NT2/D1 (cell line): ENCODE measurements around the gene EXOC6.

Experiments used
- DNase-seq: peaks from one replicate; pipeline ENCODE4 v3.0.0-alpha.2; 2011; ENCODE audit warnings: low read depth, low spot score
- H3K27me3 ChIP-seq: 2 replicates; pipeline ENCODE4 v1.6.0; 2011; ENCODE audit warnings: mild to moderate bottlenecking; ENCODE audit not compliant: insufficient read length, insufficient read depth
- H3K36me3 ChIP-seq: 2 replicates; pipeline ENCODE4 v1.6.1; 2011; ENCODE audit warnings: mild to moderate bottlenecking, low read length, mixed read lengths; ENCODE audit not compliant: insufficient read depth, insufficient read length
- H3K4me1 ChIP-seq: 2 replicates; pipeline ENCODE4 v1.5.1; 2011; ENCODE audit not compliant: insufficient read depth, insufficient read length
- H3K4me3 ChIP-seq: 2 replicates; pipeline ENCODE4 v1.5.1; 2011; ENCODE audit warnings: low read depth; ENCODE audit not compliant: insufficient read length
- H3K9ac ChIP-seq: 2 replicates; pipeline ENCODE4 v1.6.0; 2011; ENCODE audit warnings: low read depth; ENCODE audit not compliant: insufficient read length
- H3K9me3 ChIP-seq: 2 replicates; pipeline ENCODE4 v1.5.1; 2011; ENCODE audit warnings: mild to moderate bottlenecking, low read length; ENCODE audit not compliant: insufficient read depth
- SUZ12 ChIP-seq: IDR thresholded peaks from 2 replicates; pipeline ENCODE4 v1.6.1; 2011; ENCODE audit not compliant: insufficient read length, insufficient read depth; ENCODE audit errors: extremely low read depth
- YY1 ChIP-seq: IDR thresholded peaks from 2 replicates; pipeline ENCODE4 v1.6.1; 2011; ENCODE audit not compliant: insufficient read length, insufficient read depth
- ZNF274 ChIP-seq: IDR thresholded peaks from 2 replicates; pipeline ENCODE4 v1.6.1; 2011; ENCODE audit warnings: mild to moderate bottlenecking, low read depth, low read length

EXOC6 gene

GRCh38 chr10:93072713-93073538 lies 224.6 kb downstream of the EXOC6 start:
- no peak for TF ChIP-seq ZNF274
- TF ChIP-seq SUZ12, result peak; percentile 62
- Histone ChIP-seq H3K9me3 (no peaks in the 10 kb centered on the region), H3K4me1 (peaks cover 2% of the 10 kb centered on the region), H3K9ac (no peak overlapping the region), H3K27me3 (peaks cover 97% of the 10 kb centered on the region), H3K4me3 (no peak overlapping the region), H3K36me3 (no peaks in the 10 kb centered on the region)
- DNase-seq, result no peak

DNA sequence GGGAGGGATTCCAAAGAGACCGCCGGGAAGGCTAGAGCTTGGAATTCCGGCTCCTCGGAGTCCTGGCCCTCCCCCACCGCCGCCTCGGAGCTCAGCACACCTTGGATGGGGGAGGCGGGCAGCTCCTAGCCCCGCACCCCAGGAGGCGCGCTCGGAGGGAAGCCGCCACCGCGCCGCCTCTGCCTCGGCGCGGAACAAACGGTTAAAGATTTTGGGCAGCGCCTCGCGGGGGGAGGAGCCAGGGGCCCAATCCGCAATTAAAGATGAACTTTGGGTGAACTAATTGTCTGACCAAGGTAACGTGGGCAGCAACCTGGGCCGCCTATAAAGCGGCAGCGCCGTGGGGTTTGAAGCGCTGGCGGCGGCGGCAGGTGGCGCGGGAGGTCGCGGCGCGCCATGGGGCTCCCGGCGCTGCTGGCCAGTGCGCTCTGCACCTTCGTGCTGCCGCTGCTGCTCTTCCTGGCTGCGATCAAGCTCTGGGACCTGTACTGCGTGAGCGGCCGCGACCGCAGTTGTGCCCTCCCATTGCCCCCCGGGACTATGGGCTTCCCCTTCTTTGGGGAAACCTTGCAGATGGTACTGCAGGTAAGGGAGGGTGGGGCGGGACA lies 225.3 kb downstream of the EXOC6 start, which contains the start of gene CYP26A1:
CYP26A1 (plus strand) TSS at position 355 of the 608 bp plus-strand sequence; CDS start at position 397, 42 bp downstream.
- Histone ChIP-seq H3K27me3 (peaks cover 96% of the 10 kb centered on the region), H3K4me3 (peak within 1 kb of the TSS; percentile 49), H3K36me3 (no peaks in the 10 kb centered on the region), H3K9me3 (no peaks in the 10 kb centered on the region), H3K9ac (peak within 1 kb of the TSS; percentile 56), H3K4me1 (peaks cover 2% of the 10 kb centered on the region)
- no peak for TF ChIP-seq SUZ12
- TF ChIP-seq YY1, result no peak
- TF ChIP-seq ZNF274, result no peak
- DNase-seq, result no peak

DNA sequence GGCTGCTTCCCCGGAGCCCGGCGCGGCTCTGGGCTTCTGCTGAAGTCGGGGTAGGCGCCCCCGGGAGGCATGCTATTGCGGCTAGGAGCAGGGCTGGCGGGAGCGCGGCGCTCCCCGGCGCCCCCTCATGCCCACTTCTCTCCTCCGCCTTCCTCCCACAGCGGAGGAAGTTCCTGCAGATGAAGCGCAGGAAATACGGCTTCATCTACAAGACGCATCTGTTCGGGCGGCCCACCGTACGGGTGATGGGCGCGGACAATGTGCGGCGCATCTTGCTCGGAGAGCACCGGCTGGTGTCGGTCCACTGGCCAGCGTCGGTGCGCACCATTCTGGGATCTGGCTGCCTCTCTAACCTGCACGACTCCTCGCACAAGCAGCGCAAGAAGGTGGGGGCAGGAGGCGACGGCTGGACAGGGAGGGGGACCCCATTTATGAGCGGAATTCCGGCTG lies 225.9 kb downstream of the EXOC6 start:
- H3K4me1 ChIP-seq, result peaks cover 2% of the 10 kb centered on the region
- H3K9me3 ChIP-seq, result no peaks in the 10 kb centered on the region
- no peak for DNase-seq
- H3K27me3 ChIP-seq, result peaks cover 94% of the 10 kb centered on the region
- TF ChIP-seq SUZ12, result no peak
- TF ChIP-seq ZNF274, result no peak
- TF ChIP-seq YY1, result no peak
- peak overlapping the region; percentile 36 for H3K9ac ChIP-seq
- peak overlapping the region; percentile 49 for H3K4me3 ChIP-seq
- no peaks in the 10 kb centered on the region for H3K36me3 ChIP-seq

- Histone ChIP-seq H3K9ac (peak overlapping the region; percentile 53), H3K27me3 (peaks cover 94% of the 10 kb centered on the region), H3K4me3 (peak overlapping the region; percentile 49), H3K9me3 (no peaks in the 10 kb centered on the region), H3K36me3 (no peaks in the 10 kb centered on the region), H3K4me1 (peaks cover 2% of the 10 kb centered on the region)
- no peak for DNase-seq
- no peak for TF ChIP-seq YY1
- no peak for TF ChIP-seq SUZ12
- TF ChIP-seq ZNF274, result no peak
Measured at GRCh38 chr10:93074597-93075368, 226.5 kb downstream of the EXOC6 start.

GRCh38 chr10:93075369-93076221 lies 227.3 kb downstream of the EXOC6 start:
- no peak overlapping the region for H3K9ac ChIP-seq
- H3K4me1 ChIP-seq, result peaks cover 2% of the 10 kb centered on the region
- H3K27me3 ChIP-seq, result peaks cover 88% of the 10 kb centered on the region
- H3K9me3 ChIP-seq, result no peaks in the 10 kb centered on the region
- no peak overlapping the region for H3K4me3 ChIP-seq
- H3K36me3 ChIP-seq, result no peaks in the 10 kb centered on the region
- TF ChIP-seq SUZ12 (peak; percentile 31), YY1 (no peak)
- no peak for DNase-seq

DNA sequence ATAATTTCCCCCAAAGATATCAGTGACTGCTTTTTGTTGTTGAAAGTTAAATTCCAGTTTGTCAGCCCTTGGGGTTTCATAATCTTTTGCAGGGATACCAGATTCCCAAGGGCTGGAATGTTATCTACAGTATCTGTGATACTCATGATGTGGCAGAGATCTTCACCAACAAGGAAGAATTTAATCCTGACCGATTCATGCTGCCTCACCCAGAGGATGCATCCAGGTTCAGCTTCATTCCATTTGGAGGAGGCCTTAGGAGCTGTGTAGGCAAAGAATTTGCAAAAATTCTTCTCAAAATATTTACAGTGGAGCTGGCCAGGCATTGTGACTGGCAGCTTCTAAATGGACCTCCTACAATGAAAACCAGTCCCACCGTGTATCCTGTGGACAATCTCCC lies 228.6 kb downstream of the EXOC6 start:
- H3K27me3 ChIP-seq, result peaks cover 90% of the 10 kb centered on the region
- no peaks in the 10 kb centered on the region for H3K36me3 ChIP-seq
- TF ChIP-seq SUZ12 (no peak), YY1 (no peak)
- H3K9me3 ChIP-seq, result no peaks in the 10 kb centered on the region
- no peak for DNase-seq
- peaks cover 2% of the 10 kb centered on the region for H3K4me1 ChIP-seq
- H3K9ac ChIP-seq, result no peak overlapping the region
- H3K4me3 ChIP-seq, result no peak overlapping the region
